ENCODE data around the gene RGS5.

Gene RGS5

GRCh38 chr1:163211667-163212066 lies 9.0 kb upstream of the RGS5 start:
- Histone ChIP-seq H3K27me3 (ENCODE audit: low read length) (no peaks in the 10 kb centered on the region), H2AFZ (ENCODE audit: low read depth, low read length, severe bottlenecking) (no peak overlapping the region), H3K9me2 (replicated peaks; ENCODE audit: insufficient read depth, low read length) (no peaks in the 10 kb centered on the region), H3F3A (ENCODE audit: insufficient read depth) (no peaks in the 10 kb centered on the region), H3K4me2 (ENCODE audit: low read depth, low read length, poor library complexity, severe bottlenecking) (no peak overlapping the region), H3K36me3 (ENCODE audit: low read length) (no peaks in the 10 kb centered on the region), H3K79me2 (ENCODE audit: insufficient read depth, low read length) (no peaks in the 10 kb centered on the region), H3K4me3 (ENCODE audit: insufficient read depth, low read length, poor library complexity, severe bottlenecking) (no peak overlapping the region), H4K20me1 (ENCODE audit: low read depth, low read length) (no peaks in the 10 kb centered on the region), H3K27ac (ENCODE audit: low read depth, low read length) (no peak overlapping the region), H3K9me3 (ENCODE audit: insufficient read depth, low read length) (no peaks in the 10 kb centered on the region), H3K9ac (ENCODE audit: low read length) (no peak overlapping the region)
- TF ChIP-seq, protein P1, sequence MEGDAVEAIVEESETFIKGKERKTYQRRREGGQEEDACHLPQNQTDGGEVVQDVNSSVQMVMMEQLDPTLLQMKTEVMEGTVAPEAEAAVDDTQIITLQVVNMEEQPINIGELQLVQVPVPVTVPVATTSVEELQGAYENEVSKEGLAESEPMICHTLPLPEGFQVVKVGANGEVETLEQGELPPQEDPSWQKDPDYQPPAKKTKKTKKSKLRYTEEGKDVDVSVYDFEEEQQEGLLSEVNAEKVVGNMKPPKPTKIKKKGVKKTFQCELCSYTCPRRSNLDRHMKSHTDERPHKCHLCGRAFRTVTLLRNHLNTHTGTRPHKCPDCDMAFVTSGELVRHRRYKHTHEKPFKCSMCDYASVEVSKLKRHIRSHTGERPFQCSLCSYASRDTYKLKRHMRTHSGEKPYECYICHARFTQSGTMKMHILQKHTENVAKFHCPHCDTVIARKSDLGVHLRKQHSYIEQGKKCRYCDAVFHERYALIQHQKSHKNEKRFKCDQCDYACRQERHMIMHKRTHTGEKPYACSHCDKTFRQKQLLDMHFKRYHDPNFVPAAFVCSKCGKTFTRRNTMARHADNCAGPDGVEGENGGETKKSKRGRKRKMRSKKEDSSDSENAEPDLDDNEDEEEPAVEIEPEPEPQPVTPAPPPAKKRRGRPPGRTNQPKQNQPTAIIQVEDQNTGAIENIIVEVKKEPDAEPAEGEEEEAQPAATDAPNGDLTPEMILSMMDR (IDR thresholded peaks at IDR 0.05; ENCODE audit: insufficient read depth, low read length, poor library complexity, severe bottlenecking), result no peak
- no peak for TF ChIP-seq EZH2phosphoT487 (conservative IDR thresholded peaks at IDR 0.05; ENCODE audit: low read length)

DNA sequence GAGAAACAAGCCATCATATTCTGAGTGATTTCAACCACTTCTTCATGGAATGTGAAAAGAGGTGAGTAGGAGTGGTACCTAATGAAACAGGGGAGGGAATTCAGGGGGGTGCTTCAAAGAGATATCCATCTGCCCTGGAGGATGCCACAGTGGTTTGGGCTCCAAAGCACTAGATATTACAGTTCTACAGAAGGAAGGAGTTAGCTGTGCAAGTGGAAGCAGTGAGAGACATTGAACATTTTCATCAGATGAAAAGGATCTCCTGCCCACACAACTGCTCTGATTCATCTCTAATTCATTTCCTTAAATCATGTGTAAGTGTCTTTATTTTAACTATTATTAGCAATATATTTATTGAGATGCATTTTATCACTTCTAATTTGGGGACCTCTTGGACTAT lies 2.8 kb upstream of the RGS5 start:
- TF ChIP-seq, protein P1 (IDR thresholded peaks at IDR 0.05; ENCODE audit: insufficient read depth, low read length, poor library complexity, severe bottlenecking), result no peak
- Histone ChIP-seq H3K27ac (ENCODE audit: low read depth, low read length) (no peak overlapping the region), H3K4me3 (ENCODE audit: insufficient read depth, low read length, poor library complexity, severe bottlenecking) (no peak overlapping the region), H3K9me3 (ENCODE audit: insufficient read depth, low read length) (no peaks in the 10 kb centered on the region), H3K9me2 (replicated peaks; ENCODE audit: insufficient read depth, low read length) (no peaks in the 10 kb centered on the region), H4K20me1 (ENCODE audit: low read depth, low read length) (no peaks in the 10 kb centered on the region), H3K36me3 (ENCODE audit: low read length) (no peaks in the 10 kb centered on the region), H3K27me3 (ENCODE audit: low read length) (no peaks in the 10 kb centered on the region), H3K9ac (ENCODE audit: low read length) (no peak overlapping the region), H3F3A (ENCODE audit: insufficient read depth) (no peaks in the 10 kb centered on the region), H3K4me2 (ENCODE audit: low read depth, low read length, poor library complexity, severe bottlenecking) (no peak overlapping the region), H2AFZ (ENCODE audit: low read depth, low read length, severe bottlenecking) (no peak overlapping the region), H3K79me2 (ENCODE audit: insufficient read depth, low read length) (no peaks in the 10 kb centered on the region)

DNA sequence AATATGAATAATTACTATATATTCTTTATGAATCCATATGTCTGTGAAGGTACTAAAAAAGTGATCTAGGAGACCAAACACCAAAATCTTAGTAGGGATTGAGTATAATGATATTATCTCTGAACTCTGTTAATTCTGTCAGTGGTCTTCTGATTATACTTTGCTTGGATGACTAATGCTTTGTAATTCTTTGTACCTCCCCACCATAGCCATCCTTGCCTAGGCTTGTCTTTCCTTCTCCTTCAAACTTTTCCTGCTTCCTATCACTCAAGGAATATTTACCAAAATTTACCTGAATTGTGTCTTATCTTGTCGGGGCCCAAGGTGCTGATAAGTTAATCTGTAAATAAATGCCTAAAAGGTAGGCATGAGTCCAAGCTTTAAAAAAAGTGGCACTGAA lies 845 bp upstream of the RGS5 start:
- Histone ChIP-seq H3F3A (ENCODE audit: insufficient read depth) (no peaks in the 10 kb centered on the region), H3K4me2 (ENCODE audit: low read depth, low read length, poor library complexity, severe bottlenecking) (no peak overlapping the region), H2AFZ (ENCODE audit: low read depth, low read length, severe bottlenecking) (no peak overlapping the region), H3K9me3 (ENCODE audit: insufficient read depth, low read length) (no peaks in the 10 kb centered on the region), H3K4me3 (ENCODE audit: insufficient read depth, low read length, poor library complexity, severe bottlenecking) (no peak overlapping the region), H4K20me1 (ENCODE audit: low read depth, low read length) (no peaks in the 10 kb centered on the region), H3K27ac (ENCODE audit: low read depth, low read length) (no peak overlapping the region), H3K27me3 (ENCODE audit: low read length) (no peaks in the 10 kb centered on the region), H3K36me3 (ENCODE audit: low read length) (no peaks in the 10 kb centered on the region), H3K9ac (ENCODE audit: low read length) (no peak overlapping the region), H3K9me2 (replicated peaks; ENCODE audit: insufficient read depth, low read length) (no peaks in the 10 kb centered on the region), H3K79me2 (ENCODE audit: insufficient read depth, low read length) (no peaks in the 10 kb centered on the region)
- TF ChIP-seq EZH2phosphoT487 (conservative IDR thresholded peaks at IDR 0.05; ENCODE audit: low read length), result no peak
- TF ChIP-seq, protein P1 (IDR thresholded peaks at IDR 0.05; ENCODE audit: insufficient read depth, low read length, poor library complexity, severe bottlenecking), result no peak

DNA sequence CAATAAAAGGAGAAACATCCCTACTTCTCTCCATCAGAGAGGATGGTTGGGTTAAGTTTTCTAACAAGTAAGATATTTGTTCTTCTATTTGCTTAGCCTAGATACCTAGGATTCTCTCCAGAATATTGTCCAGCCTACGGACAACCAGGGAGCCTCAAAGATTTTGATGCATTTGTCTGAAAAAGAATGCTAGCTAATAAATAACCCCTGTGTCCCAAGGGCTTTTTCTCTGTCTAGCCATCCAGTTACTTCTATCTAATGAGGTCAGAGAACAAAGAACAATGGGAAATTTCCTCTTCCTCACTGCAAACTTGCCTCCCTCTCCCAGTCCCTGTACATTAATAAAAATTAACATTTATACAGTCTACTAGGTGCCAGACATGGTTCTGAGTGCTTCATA lies 810 bp downstream of the RGS5 start:
- Histone ChIP-seq H3K4me3 (ENCODE audit: insufficient read depth, low read length, poor library complexity, severe bottlenecking) (no peak overlapping the region), H3K79me2 (ENCODE audit: insufficient read depth, low read length) (no peaks in the 10 kb centered on the region), H3K27me3 (ENCODE audit: low read length) (no peaks in the 10 kb centered on the region), H3K36me3 (ENCODE audit: low read length) (no peaks in the 10 kb centered on the region), H3K9me3 (ENCODE audit: insufficient read depth, low read length) (no peaks in the 10 kb centered on the region), H3F3A (ENCODE audit: insufficient read depth) (no peaks in the 10 kb centered on the region), H3K9me2 (replicated peaks; ENCODE audit: insufficient read depth, low read length) (no peaks in the 10 kb centered on the region), H3K4me2 (ENCODE audit: low read depth, low read length, poor library complexity, severe bottlenecking) (no peak overlapping the region), H3K27ac (ENCODE audit: low read depth, low read length) (no peak overlapping the region), H4K20me1 (ENCODE audit: low read depth, low read length) (no peaks in the 10 kb centered on the region), H3K9ac (ENCODE audit: low read length) (no peak overlapping the region), H2AFZ (ENCODE audit: low read depth, low read length, severe bottlenecking) (no peak overlapping the region)
- TF ChIP-seq, protein P1 (IDR thresholded peaks at IDR 0.05; ENCODE audit: insufficient read depth, low read length, poor library complexity, severe bottlenecking), result no peak
- no peak for TF ChIP-seq EZH2phosphoT487 (conservative IDR thresholded peaks at IDR 0.05; ENCODE audit: low read length)

Data from SU-DHL-6 (cell line).